ENCODE data around the gene ITGAL.
"Not testable (repeated sequence)": the region's sequence is repeated elsewhere in the genome, so short reads cannot be mapped to it uniquely, and the experiment has no call there.

Gene ITGAL

GRCh38 chr16:30519120-30520049 lies 46.8 kb downstream of the ITGAL start:
- no peak for DNase-seq (ENCODE audit: extremely low read depth, low read depth)
- TF ChIP-seq CTCF (IDR thresholded peaks at IDR 0.05; ENCODE audit: low read depth, low read length), result no peak

- no peak for DNase-seq (ENCODE audit: extremely low read depth, low read depth)
- TF ChIP-seq CTCF (IDR thresholded peaks at IDR 0.05; ENCODE audit: low read depth, low read length), result no peak
These were observed 48.9 kb downstream of the ITGAL start for GRCh38 chr16:30521476-30521872.

- no peak for DNase-seq (ENCODE audit: extremely low read depth, low read depth)
- TF ChIP-seq CTCF (IDR thresholded peaks at IDR 0.05; ENCODE audit: low read depth, low read length), result no peak
These were observed 49.5 kb downstream of the ITGAL start for GRCh38 chr16:30521873-30522641.

GRCh38 chr16:30522702-30523463 lies 50.3 kb downstream of the ITGAL start:
- not testable (repeated sequence) for DNase-seq (ENCODE audit: extremely low read depth, low read depth)

GRCh38 chr16:30523768-30524574 lies 51.4 kb downstream of the ITGAL start:
- TF ChIP-seq CTCF (IDR thresholded peaks at IDR 0.05; ENCODE audit: low read depth, low read length), result no peak

GRCh38 chr16:30524575-30525568 lies 52.3 kb downstream of the ITGAL start:
- no peak for TF ChIP-seq CTCF (IDR thresholded peaks at IDR 0.05; ENCODE audit: low read depth, low read length)
- no peak for DNase-seq (ENCODE audit: extremely low read depth, low read depth)

More at GRCh38 chr16:30523768-30524574, 51.4 kb downstream of the ITGAL start:
- DNase-seq (ENCODE audit: extremely low read depth, low read depth), result no peak
